Activated CD4-positive, alpha-beta T cell treated with anti-CD3 and anti-CD28 coated beads, Interleukin-2, amount 50 U/mL, for 16 hours (primary cell): ENCODE data around the gene KIF3B.
"Not testable (repeated sequence)": the region's sequence is repeated elsewhere in the genome, so short reads cannot be mapped to it uniquely, and the experiment has no call there.

Experiments
- DNase-seq: peaks from one replicate; pipeline ENCODE4 v3.0.0-alpha.2; 2020

The KIF3B gene

DNA sequence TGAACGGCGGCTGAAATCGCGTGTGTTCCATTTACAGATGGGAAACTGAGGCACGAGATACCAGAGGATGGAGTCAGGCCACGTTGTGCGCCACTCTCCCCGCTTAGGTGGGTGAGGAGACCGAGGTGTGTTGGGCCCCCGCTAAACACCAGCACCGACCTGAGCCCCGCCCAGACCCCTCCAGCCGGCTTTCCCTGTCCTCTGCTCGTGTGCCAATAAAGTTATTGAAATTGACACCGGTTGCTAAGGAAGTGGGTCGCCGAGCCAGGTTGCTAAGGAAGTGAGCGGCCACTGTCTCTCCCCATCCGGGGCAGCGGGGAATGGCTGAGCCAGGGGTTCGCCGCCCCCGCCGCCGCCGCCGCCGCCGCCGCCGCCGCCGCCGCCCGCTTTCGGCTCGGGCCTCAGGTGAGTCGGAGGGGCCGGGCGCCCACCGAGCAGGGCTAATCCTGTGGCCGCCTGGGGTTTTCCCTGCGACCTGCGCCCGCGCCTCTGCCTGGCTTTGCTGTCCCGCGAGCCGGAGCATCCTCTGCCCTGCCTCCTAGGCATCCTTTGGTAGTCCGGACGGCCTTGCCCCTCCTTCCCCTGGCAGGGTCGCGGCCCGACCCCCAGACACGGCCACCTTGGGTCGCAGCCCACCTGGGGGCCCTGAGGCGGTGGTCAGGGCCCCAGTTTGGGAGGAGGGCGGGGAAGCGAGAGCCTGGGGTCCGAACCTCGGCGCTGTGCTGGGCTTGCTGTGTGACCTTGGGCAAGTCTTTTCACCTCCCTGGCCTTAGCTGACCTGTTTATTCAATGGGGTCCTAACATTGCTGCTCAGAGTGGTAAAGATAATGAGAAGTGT is at the start of gene KIF3B:
KIF3B (plus strand) TSS at position 291 of the 838 bp plus-strand sequence. CDS start 32,127 bp downstream, outside the sequence.
- peak; percentile 94 for DNase-seq

- no peak for DNase-seq
Measured at GRCh38 chr20:32227744-32228688, 49.4 kb upstream of the KIF3B start.

GRCh38 chr20:32229251-32229747 is 48.2 kb upstream of the KIF3B start:
- no peak for DNase-seq

DNA sequence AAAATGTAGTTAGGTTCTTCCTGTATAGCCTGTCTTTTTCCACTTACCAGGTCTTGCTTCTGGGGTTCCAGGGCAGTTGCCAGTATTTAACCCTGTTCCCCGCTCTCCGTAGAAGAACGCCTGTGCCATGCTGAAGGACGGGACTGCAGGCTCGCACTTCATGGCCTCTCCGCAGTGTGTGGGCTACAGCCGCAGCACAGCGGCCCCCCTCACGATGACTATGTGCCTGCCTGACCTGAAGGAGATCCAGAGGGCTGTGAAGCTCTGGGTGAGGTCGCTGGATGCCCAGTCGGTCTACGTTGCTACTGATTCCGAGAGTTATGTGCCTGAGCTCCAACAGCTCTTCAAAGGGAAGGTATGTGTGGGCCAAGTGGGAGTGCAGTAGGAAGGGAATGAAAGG is 46.7 kb upstream of the KIF3B start:
- DNase-seq: no peak

GRCh38 chr20:32231245-32231644 is 46.2 kb upstream of the KIF3B start:
- no peak for DNase-seq

DNA sequence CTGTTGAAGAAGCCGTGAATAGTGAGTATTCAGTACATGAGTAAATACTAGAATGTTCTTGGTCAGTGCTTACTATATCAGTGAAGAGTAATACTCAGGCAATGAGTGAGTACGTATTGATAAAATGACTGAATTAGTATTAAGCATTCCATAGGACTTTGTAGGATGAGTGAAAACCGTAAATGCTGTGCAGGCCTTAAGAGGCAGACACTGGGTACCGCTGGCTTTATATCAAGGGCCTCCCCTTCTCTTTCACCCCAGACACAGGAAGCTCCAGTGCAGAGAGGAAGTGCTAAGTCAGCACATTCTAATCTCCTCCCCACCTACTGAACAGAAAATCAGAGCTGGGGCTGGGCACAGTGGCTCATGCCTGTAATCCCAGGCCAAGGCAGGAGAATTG is 45.6 kb upstream of the KIF3B start:
- DNase-seq: peak; percentile 82

- no peak for DNase-seq
Measured at GRCh38 chr20:32232326-32232886, 45.0 kb upstream of the KIF3B start.

GRCh38 chr20:32233286-32233685 is 44.2 kb upstream of the KIF3B start:
- DNase-seq: no peak

DNA sequence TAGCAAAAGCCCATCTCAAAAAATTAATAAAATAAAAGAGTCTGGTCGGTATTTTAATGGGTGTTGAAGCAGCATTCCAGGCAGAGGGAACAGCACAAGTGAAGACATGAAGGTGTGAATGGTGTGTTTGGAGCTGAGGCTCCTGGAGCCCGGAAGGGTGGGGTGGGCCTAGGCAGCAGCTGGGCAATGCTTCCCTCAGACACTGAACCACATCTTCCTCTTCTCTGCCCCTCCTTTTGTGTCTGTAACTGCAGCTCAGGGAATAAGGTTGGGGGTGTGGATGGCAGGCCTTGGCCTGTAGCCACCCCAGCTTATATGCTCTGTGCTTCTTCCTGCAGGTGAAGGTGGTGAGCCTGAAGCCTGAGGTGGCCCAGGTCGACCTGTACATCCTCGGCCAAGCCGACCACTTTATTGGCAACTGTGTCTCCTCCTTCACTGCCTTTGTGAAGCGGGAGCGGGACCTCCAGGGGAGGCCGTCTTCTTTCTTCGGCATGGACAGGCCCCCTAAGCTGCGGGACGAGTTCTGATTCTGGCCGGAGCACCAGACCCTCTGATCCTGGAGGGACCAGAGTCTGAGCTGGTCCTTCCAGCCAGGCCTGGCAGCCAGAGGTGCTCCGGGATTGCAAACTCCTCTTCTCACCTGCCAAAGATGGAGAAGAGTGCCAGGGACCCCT is 43.2 kb upstream of the KIF3B start:
- no peak for DNase-seq

- no peak for DNase-seq
Measured at GRCh38 chr20:32235331-32236047, 42.0 kb upstream of the KIF3B start.

GRCh38 chr20:32236048-32236533 is 41.4 kb upstream of the KIF3B start:
- DNase-seq: no peak

DNA sequence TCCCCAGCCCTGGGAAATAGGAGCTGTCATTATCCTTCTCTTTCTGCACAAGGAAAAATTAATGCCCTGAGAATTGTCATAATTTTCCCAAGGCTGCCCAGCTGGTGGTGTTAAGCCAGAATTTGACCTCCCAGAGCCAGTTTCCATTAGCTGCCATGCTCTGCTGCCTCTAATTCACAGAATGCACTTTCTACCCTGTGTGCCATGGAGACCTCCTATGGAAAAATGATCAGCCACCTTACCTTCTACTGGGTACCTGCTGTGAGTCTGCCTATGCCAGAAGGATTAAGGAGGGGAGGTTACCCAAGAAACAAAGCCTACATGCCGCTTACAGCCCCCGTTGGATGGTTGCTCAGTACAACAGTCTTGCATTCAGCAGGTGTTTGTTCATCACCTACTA is 40.6 kb upstream of the KIF3B start:
- DNase-seq: no peak

DNA sequence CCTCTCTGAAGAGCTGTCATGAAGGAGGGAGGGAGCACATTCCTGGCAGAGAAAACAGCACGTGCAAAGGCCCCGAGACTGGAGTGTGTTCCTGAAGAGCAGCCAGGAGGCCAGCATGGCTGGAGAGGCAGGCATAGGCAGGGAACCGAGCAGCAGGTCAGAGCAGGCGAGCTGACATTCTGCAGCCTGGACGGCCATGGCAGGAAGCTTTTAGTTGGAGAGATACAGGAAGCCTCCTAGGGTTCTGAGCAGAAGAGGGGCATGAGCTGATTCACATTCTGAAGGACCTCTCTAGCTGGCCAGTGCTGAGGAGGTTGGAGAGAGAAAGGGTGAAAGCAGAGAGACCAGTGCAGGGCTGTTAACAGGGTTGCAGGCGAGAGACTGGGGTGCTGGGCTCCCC is 40.0 kb upstream of the KIF3B start:
- no peak for DNase-seq

DNA sequence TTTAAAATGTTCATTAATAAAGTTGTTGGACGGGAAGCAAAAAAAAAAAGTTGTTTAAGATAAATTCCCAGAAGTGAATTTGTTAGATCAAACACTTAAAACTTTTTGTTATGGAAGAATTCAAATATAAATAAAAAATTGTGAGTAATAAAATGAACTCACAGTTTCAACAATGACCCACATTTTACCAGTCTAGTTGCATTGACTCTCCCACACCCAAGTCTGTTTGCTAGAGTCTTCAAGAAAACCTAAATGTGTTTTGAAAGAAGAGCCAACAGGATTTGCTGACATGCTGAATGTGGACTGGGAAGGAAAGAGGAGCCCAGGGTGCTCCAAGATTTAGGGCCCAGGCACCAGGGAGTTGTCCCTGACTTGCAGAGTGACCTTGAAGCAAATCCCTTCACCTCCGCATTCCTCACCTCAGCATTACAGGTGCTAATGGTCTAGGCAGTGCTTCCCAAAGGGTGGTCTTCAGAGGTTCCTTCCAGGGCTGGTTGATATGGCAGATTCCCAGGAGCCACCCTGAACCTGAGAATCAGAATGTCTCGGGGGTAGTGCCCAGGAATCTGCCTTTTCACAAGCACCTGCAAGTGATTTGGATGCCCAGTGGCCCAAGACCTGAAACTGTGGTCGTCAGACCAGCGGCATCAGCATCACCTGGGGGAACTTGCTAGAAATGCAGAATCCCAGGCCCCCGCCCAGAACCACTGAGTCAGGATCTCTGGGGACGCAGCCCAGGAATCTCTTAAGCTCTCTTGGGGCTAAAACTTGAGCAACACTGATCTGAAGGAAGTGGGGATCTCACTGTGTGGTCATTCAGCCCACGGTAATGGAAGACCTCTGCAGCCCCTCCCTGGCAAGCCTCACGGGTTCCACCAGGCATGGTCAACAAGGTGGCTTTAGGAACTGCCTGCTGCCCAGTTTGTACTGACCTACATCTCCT is 38.7 kb upstream of the KIF3B start:
- no peak for DNase-seq

DNA sequence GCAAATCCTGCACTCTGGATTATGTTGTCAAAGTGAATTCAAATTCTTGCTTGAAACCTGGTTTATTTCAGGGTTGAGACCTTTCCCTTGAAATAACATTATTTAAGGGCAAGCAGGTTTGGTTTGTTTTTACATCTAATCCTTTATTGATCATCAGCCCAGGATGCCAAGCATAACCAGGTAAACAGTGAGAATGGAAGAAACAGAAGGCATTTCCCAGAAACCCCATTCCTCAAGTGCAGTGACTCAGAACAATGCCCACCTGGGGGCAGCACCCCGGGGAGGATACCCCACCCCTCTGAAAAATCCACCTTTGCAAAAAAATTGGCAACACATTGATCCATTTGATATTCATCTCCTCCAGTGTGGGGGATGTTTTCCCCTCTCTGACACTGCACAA is 37.2 kb upstream of the KIF3B start:
- no peak for DNase-seq

GRCh38 chr20:32241807-32242206 is 35.6 kb upstream of the KIF3B start:
- no peak for DNase-seq

- DNase-seq: no peak
Measured at GRCh38 chr20:32244150-32244823, 33.2 kb upstream of the KIF3B start.

DNA sequence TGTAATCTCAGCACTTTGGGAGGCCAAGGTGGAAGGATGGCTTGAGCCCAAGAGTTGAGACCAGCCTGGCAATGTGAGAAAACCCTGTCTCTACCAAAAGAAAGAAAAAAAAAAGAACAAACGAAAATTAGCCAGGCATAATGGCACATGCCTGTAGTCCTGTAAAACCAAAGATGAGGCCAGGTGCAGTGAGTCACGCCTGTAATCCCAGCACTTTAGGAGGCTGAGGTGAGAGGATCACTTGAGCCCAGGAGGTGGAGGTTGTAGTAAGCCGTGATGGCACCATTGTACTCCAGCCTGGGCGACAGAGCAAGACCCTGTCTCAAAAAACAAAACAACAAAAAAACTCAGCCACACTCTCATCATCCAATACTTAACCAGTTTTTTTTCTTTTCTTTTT is 32.5 kb upstream of the KIF3B start:
- no peak for DNase-seq

DNA sequence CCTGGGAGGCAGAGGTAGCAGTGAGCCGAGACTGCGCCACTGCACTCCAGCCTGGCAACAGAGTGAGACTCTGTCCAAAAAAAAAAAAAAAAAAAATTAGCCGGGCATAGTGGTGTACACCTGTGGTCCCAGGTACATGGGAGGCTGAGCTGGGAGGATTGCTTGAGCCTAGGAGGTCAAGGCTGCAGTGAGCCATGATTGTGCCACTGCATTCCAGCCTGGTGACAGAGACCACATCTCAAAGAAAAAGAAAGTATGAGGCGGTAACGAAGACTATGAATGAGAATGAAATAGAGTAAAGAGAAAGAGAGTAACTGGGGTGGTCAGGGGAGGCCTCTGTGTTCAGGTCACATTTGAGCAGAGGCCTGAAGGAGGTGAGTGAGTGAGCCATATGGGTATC is 31.2 kb upstream of the KIF3B start:
- DNase-seq: not testable (repeated sequence)

GRCh38 chr20:32248043-32248442 is 29.4 kb upstream of the KIF3B start:
- DNase-seq: no peak
